Astrocyte of the cerebellum (primary cell): ENCODE data around the gene DIP2B.

Experiments used
- DNase-seq: peaks from one replicate; pipeline ENCODE4 v3.0.0-alpha.2; 2011; ENCODE audit warnings: low read depth
- H3K4me3 ChIP-seq: 2 replicates; pipeline ENCODE4 v1.5.1; 2011; ENCODE audit warnings: mild to moderate bottlenecking, low read depth, low read length, moderate library complexity
- in situ Hi-C: cut with HindIII; loops from 2 replicates; pipeline ENCODE4 v1.10.0; 2017; ENCODE audit warnings: low sequenced_read_pairs
- TF ChIP-seq, protein P1 (sequence below): IDR thresholded peaks from 2 replicates; pipeline ENCODE4 v1.5.1; 2012; ENCODE audit warnings: low read length, low read depth, moderate library complexity, mild to moderate bottlenecking; ENCODE audit errors: missing control alignments

The DIP2B gene, protein sequence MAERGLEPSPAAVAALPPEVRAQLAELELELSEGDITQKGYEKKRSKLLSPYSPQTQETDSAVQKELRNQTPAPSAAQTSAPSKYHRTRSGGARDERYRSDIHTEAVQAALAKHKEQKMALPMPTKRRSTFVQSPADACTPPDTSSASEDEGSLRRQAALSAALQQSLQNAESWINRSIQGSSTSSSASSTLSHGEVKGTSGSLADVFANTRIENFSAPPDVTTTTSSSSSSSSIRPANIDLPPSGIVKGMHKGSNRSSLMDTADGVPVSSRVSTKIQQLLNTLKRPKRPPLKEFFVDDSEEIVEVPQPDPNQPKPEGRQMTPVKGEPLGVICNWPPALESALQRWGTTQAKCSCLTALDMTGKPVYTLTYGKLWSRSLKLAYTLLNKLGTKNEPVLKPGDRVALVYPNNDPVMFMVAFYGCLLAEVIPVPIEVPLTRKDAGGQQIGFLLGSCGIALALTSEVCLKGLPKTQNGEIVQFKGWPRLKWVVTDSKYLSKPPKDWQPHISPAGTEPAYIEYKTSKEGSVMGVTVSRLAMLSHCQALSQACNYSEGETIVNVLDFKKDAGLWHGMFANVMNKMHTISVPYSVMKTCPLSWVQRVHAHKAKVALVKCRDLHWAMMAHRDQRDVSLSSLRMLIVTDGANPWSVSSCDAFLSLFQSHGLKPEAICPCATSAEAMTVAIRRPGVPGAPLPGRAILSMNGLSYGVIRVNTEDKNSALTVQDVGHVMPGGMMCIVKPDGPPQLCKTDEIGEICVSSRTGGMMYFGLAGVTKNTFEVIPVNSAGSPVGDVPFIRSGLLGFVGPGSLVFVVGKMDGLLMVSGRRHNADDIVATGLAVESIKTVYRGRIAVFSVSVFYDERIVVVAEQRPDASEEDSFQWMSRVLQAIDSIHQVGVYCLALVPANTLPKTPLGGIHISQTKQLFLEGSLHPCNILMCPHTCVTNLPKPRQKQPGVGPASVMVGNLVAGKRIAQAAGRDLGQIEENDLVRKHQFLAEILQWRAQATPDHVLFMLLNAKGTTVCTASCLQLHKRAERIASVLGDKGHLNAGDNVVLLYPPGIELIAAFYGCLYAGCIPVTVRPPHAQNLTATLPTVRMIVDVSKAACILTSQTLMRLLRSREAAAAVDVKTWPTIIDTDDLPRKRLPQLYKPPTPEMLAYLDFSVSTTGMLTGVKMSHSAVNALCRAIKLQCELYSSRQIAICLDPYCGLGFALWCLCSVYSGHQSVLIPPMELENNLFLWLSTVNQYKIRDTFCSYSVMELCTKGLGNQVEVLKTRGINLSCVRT (N-terminal part only)

GRCh38 chr12:50504798-50505674 is at the start of gene DIP2B:
Gene DIP2B, plus strand, starts transcription at chr12:50504985. Its CDS starts 156 bp downstream, at chr12:50505141.
- peak within 1 kb of the TSS; percentile 73 for H3K4me3 ChIP-seq
- in situ Hi-C loops, result no loop called here
- TF ChIP-seq, protein P1, sequence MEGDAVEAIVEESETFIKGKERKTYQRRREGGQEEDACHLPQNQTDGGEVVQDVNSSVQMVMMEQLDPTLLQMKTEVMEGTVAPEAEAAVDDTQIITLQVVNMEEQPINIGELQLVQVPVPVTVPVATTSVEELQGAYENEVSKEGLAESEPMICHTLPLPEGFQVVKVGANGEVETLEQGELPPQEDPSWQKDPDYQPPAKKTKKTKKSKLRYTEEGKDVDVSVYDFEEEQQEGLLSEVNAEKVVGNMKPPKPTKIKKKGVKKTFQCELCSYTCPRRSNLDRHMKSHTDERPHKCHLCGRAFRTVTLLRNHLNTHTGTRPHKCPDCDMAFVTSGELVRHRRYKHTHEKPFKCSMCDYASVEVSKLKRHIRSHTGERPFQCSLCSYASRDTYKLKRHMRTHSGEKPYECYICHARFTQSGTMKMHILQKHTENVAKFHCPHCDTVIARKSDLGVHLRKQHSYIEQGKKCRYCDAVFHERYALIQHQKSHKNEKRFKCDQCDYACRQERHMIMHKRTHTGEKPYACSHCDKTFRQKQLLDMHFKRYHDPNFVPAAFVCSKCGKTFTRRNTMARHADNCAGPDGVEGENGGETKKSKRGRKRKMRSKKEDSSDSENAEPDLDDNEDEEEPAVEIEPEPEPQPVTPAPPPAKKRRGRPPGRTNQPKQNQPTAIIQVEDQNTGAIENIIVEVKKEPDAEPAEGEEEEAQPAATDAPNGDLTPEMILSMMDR, result peak; percentile 80
- DNase-seq, result peak; percentile 76

- no peak for DNase-seq
- TF ChIP-seq, protein P1, result no peak
- H3K4me3 ChIP-seq, result no peak overlapping the region
- in situ Hi-C loops, result no loop called here
Measured at GRCh38 chr12:50458606-50459005, 46.2 kb upstream of the DIP2B start.

GRCh38 chr12:50467439-50467838 is 37.3 kb upstream of the DIP2B start:
- DNase-seq, result no peak
- TF ChIP-seq, protein P1, result no peak
- in situ Hi-C loops, result no loop called here

DNA sequence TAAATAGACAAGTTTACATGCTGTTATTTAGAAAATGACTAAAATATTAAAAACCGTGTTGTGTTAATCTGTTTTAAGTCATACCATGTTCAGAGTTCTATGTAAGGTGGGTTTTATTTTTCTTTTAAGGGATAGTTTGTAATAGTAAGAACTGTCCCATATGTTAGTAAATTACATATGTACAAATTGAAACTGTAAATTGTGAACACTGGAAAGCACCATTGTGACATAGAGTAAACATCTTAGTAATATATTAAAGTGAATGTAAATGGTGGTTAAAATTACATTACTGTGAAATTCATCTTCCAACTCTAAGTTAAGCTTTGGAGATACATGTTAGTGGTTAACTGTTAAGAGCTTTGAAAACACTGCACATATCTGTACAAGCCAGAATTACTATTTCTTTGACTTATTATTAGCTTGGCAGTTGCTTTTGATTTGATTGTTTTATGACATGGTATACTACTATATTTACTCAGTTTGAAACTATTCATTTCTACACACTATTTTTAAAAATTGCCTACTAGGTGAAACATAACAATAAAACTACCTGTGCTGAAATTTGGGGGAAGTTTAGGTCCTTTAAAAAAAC is 27.4 kb upstream of the DIP2B start:
- TF ChIP-seq, protein P1, result no peak
- in situ Hi-C loops, result no loop called here
- DNase-seq, result no peak

More at GRCh38 chr12:50467439-50467838, 37.3 kb upstream of the DIP2B start:
- H3K4me3 ChIP-seq, result no peak overlapping the region

DNA sequence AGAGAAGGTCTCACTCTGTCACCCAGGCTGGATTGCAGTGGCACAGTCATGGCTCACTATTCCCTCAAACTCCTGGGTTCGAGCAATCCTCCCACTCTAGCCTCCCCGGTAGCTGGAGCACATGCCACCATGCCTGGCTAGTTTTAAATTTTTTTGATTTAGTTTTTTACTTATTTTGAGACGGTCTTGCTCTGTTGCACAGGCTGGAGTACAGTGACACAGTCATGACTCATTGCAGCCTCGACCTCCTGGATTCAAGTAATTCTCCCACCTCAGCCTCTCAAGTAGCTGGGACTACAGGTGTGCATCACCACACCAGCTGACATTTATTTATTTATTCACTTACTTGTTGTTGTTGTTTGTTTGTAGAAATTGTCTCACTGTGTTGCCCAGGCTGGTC is 22.2 kb upstream of the DIP2B start:
- TF ChIP-seq, protein P1, result no peak
- in situ Hi-C loops, result no loop called here
- H3K4me3 ChIP-seq, result no peak overlapping the region
- DNase-seq, result no peak

More for the DNA sequence above, 27.4 kb upstream of the DIP2B start:
- no peak overlapping the region for H3K4me3 ChIP-seq
